HG02610 (cell line): ENCODE data around the gene MELTF.
A peak's percentile ranks its signal among the peaks of the same experiment; 100 is the strongest.
"Not testable (repeated sequence)": the region's sequence is repeated elsewhere in the genome, so short reads cannot be mapped to it uniquely, and the experiment has no call there.

Source experiments
- ATAC-seq: cut with Tn5 transposase; IDR thresholded peaks from one replicate; pipeline ENCODE4 v1.9.1; 2021; ENCODE audit warnings: mild to moderate bottlenecking, moderate library complexity; ENCODE audit not compliant: unreplicated experiment

MELTF gene

DNA sequence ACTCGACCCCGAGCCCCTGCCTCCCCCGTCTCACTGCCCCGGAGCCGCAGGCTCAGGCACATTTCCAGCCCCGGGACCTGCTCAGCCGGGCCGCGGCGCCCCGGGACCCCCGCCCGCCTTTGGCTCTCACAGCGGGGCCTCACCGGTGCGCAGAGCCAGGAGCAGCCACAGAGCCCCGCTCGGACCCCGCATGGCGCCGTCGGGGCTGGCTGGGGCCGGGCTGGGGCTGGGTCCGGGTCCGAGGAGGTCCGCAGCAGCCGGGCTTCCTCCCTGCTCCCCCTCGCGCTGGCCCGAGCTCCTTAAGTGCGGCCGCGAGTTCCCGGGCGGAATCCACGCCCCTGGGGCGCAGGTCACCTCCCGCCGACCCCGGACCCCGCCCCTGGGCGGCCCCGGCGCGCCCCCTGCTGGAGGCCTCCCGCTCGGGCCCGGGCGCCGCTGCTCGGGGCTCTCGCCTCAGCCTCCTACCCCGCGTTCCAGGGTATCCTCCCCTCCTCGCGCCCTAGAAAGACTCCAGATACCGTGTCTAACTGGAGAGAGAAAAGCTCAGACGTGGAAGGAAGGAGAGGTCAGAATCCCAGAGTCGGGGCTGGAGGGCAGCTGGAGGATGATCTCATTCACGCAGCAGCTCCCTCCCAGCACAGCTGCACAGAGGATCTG is at the start of gene MELTF:
TSS of gene MELTF (minus strand) at position 307 of the 657 bp plus-strand sequence. CDS start at position 192, 115 bp downstream.
- peak; percentile 78 for ATAC-seq

DNA sequence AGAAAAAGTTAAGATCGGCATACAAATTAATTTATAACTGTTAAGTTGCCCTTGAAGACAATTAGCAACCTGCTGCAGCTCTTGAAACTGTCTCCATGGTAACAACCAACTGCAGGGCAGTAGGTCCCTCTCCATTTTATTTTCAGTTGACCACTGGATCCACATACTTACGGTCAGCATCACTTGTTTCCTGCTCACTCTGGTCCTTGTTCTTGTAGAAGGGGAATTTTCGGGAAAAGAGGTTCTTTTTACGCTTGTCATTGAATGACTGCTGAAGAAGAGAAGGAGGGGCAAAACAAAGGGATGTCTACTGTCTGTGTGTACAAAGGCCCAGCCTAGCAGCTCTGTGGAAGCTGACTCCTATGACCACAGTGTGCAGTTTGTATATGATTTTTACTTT is 46.8 kb upstream of the MELTF start:
- no peak for ATAC-seq

DNA sequence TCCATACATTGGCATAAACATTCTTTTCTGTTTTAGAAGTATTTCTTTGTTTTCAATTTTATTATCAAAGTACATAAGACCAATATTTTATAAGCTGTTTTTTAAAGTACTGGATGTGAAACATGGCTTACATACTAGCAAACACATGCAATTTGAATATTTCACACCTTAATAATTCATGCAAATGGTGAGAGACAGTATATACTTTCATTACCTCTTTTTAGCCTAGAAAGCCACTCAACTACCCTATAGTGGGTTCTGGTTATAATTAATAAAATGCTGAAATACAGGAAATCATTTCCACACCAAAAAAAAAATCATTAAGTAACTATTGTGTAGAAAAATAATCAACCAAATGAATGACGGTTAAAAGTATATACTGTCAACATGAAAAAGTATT is 38.5 kb upstream of the MELTF start:
- ATAC-seq: no peak

DNA sequence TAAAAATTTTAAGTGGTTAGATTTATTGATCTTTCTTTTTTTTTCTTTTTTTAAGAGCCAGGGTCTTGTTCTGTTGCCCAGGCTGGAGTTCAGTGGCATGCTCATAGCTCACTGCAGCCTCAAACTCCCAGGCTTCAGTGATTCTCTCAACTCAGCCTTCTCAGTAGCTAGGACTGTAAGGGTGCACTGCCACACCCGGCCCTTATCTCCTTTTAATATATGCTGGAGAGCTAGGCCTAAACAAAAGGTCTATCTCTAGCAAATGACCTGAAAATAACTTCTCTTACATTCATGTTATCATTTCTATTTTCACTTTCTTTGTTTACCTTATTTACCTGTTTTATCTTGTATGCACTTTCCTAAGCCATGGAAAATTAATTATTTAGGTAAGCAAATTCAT is 35.2 kb upstream of the MELTF start:
- ATAC-seq: no peak

DNA sequence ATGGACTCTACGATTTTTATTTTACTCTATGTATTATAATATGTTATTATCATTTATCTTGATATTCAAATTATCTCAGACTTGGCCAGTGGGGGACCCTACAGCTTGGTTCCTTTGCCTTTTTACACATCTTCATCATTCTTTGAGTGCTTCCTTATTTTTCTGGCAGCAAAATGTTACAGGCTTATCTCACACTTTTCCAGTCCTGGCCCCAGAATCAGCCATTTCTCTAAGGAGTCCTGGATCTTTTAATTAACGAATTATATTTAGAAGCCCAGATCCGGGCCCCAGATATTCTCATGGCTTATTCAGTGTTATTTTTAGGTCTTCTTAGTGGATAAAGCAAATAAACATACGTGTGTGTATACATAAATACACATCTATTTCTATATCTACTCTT is 32.8 kb upstream of the MELTF start:
- no peak for ATAC-seq

DNA sequence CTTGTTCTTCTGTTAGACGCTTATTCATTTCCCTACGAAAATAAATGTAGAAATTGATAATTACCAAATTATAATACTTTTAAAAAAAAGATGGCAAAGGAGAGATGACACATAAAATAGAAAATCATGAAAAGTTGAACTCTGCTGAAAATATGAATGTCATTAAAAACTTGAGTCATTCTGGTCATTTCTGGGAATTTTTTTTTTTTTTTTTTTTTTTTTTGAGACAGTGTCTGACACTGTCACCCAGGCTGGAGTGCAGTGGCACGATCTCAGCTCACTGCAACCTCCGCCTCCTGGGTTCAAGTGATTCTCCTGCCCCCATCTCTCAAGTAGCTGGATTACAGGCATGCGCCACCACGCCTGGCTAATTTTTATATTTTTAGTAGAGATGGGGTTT is 22.0 kb upstream of the MELTF start:
- not testable (repeated sequence) for ATAC-seq

DNA sequence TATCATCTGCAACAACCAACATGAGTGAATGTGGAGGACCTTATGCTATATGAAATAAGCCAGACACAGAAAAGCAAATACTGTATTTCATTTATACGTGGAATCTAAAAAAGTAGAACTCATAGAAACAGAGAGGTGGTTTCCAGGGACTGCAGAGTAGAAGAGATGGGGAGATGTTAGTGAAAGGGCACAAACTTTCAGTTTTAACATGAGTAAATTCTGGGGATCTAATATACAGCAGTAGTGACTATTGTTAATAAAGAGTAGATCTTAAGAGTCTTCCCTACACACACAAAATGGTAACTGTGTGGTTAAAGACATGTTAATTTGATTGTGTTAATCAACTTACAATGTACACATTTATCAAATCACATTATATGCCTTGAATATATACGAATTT is 20.9 kb upstream of the MELTF start:
- peak; percentile 79 for ATAC-seq

DNA sequence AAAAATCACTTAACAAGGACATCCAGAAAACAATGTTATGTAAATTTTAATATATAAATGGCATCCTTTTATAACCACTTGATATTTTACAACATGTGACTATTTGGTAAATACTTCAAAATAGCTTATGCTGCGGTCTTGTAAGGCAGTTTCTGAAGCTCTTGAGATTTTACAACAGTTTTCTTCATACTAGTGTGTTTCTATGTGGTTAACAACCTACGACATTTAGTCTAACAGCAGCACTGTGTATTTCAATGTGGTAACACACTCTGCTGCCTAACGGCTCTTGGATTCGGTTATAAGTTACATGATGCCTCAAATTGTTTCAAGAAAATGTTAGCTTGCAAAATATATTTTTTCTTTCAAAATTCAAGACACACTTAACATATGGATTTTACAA is 12.9 kb upstream of the MELTF start:
- ATAC-seq: no peak

DNA sequence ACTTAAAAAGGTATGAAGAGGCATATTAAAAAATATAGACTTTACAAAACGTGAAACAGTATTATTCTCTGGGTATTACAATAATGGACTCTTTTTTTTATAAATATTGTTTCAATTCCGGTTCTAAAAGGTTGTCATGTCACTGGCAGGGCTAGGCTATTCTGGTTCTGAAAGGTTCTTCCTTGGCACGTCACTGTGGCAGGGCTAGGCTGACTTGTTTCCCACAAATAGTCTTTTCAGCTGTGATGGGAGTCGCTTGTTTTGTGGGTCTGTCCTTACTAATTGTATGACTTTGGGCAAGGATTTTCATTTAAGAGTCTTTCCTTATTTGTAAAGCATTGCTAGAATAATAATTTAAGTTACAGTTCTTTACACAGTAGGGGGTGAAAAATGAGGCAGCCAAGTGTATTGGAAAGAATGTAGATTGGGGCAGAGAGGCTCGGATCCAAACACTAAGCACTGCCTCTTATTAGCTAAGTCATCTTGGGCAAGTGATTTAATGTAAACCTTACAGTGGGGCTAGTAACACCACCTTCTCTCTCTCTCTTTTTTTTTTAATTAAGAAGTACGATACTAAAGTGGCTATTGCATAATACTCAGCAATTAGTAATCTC is 12.4 kb upstream of the MELTF start:
- no peak for ATAC-seq

DNA sequence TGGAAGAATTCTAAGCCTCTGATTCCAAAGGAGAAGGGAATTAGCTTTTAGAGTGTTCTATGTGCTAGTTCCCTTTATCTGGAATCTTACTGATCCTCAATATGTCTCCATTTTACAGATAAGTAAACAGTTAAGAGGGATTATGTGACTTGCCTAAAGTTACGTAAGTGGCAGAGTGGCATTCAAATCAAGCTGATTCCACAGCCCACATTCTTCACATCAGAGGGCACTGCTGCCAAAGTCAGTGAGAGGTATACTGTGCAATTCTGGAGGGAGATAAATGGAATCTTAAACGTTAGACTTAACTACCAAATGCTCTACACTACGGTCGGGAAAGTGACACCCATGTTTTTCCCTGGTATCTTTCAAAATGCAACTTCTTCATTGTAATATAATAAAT is 11.0 kb upstream of the MELTF start:
- ATAC-seq: no peak

DNA sequence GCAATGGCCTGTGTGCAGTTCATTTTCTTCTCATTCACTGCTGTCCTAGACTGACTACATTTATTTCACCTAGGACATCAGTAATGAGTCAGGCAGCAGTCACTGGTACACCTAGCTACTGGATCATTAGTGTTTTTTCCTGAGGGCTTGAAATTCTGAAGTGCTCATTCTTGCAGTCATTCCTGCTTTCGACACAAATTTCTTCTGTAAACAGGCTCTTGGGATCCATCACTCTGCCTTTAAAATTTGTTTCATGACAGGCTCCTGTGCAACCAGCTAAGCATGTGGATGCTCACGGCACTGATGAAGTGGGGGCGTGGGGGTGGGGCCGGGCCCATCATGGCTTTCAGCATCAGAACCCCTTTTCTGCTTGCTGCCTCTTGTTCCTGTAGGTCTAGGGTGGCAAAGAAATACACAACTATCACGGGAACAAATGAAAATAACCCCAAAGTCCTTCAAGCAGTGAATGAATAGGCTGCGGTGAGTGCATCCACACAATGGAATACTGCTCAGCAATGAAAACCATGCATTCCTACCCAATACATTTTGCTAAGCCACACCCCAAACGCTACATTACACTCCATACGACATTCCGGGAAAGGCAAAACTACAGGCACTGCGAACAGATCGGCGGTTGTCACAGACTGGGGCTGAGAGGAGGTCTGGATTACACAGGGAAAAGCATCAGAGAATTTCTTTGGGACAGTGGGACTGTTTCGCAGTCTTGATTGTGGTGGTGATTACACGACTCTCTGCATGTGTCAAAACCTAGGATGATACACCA is 9.3 kb upstream of the MELTF start:
- ATAC-seq: no peak

DNA sequence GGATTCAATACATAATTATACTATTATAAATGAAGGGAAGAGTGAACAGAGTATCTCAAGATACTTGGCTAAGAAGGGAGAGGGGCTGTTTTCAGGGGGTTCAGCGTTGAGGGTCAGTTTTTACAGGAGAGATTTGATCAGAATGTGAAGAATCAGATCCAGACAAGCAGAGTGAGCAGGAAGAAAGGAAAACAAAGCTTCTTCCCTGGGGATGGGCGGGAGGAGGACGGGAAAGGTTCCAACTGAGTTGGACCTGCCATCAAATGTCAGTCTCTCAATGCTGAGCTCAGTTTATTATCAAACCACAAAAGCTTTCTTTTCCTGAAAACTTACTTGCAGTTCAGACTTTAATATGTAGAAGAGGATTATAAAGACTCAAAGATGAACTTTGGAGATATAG is 6.0 kb upstream of the MELTF start:
- no peak for ATAC-seq

DNA sequence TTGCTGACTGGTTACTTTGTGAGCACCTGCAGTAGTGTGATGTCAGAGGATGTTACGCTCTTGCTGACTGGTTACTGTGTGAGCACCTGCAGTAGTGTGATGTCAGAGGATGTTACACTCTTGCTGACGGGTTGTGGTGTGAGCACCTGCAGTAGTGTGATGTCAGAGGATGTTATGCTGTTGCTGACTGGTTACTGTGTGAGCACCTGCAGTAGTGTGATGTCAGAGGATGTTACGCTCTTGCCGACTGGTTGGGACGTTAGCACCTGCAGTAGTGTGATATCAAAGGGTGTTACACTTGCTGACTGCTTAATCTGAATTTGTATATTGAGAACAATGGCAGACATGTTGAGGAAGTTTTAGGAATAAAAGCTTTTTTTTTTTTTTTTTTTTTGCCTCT is 5.2 kb upstream of the MELTF start:
- ATAC-seq: not testable (repeated sequence)

DNA sequence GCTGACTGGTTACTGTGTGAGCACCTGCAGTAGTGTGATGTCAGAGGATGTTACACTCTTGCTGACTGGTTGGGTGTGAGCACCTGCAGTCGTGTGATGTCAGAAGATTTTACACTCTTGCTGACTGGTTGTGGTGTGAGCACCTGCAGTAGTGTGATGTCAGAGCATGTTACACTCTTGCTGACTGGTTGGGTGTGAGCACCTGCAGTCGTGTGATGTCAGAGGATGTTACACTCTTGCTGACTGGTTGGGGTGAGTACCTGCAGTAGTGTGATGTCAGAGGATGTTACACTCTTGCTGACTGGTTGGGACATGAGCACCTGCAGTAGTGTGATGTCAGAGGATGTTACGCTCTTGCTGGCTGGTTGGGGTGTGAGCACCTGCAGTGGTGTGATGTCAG is 4.1 kb upstream of the MELTF start:
- ATAC-seq: not testable (repeated sequence)

DNA sequence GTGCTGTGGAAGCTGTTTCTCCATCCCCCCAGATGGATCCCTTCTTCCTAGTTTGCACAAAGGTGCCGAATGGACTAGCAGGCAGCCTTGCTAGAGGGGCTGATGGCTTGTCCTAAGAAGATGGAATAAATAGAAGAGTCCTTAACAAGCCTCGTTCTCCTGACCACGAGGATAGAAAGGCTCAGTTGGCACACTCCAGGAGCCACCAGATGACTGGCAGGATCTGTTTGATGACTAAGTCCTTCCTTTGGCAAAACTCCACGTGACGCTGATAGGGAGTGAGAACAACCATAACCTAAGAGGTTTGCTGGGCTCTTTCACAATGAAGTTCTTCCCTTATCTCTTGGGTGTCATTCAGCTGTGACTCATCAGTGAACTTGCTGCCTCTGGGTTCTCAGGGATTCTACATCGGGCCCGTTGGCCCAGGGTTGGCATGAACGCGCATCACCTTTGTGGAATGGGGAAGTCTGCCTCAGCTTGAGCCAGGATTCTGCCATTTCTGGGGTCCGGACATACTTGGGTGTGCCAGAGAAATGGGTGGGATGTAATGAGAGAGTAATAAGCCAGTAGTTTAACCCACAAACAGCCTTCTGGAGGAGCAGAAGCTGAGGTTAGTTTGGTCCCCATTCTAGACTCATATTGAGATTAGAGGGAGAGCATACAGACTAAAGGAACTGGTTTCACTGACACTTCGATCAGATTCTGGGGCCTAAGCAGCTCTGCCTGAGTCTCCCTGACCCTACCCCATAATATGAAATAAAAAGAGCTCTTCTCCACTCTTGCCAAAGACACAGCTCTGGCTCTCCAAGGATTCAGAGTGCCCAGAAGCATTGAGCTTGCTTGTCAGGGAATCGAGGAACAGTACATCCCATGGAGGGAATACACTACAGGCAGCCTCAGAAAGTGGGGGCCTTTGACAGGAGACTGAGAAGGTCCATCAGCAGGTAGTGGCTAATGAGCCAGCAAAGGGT is 2.0 kb upstream of the MELTF start:
- no peak for ATAC-seq

DNA sequence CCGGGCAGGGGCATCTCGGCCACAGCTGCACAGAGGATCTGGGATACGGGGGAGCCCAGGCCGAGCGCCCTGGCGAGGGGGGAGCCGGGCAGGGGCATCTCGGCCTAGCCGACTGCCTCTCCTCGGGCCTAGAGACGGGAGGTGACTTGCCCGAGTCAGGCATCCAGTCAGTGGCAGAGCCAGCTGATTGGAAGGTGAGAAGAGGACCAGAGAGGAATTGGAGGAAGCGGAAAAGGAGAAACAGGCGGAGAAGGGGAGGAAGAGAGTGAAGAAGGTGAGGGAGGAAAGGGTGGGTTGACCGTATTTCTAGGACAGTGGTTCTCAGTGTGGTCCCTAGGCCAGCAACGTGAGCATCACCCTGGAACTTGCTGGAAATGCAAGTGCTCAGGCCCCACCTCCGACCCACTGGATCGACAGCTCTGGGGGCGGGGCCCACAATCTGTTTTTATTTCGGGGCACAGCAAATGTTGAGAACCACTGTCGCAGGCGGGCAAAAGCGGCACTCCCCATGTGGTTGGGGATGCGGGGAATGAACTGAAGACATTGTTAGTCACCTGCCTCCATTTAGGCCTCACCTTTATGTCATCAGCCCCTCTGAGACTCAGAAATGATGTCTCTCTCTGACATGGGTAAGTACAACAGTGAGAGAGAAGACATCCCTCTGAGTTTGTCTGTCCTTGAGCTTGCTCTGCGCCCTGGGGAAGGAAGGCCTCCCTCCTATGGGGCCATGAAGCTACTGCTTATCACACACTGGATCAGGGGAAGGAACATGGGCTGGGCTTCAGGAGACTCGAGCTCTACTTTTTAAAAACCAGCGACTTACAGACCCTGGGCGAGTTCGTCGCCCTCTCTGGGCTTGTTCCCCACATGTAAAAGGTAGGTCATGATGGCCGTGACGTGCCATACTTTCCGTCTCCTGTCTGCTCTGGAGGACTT is 1.0 kb upstream of the MELTF start:
- ATAC-seq: no peak

DNA sequence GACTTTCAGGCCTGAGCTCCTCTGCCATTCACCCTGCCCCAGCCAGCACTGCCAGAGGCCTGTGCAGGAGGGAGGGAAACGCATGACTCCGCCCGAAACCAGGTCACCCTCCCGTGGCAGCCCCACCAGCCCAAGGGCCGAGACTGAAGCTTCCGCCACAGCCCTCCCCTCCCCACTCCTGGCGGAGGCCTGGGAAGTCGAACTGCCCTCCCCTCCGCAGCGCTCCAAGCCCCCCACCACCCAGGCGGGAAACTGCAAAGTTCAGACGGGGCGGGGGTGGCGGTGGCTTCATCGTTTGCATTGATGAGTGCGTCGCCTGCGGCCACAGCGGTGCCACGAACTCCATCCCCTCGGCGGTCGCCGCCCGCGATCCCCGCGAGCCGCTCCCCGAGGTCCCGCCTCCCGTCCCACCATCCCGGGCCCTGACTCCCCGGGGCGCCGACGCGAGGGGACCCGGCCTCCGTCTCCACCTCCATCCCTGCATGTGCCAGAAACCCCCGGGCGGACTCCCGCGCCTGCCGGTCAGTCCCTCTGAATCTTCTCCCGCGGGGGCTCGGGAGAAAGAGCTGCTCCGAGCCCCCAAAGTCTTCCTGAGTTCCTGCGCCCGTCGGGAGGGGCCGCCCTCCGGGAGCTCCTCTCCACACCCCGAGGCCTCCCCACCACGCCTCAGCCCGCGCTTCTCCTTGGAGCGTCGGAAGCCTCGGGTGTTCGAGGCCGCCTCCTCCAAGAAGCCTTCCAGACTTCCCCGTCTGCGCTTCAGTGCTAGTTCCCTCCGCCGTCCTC is 698 bp downstream of the MELTF start:
- peak; percentile 33 for ATAC-seq

DNA sequence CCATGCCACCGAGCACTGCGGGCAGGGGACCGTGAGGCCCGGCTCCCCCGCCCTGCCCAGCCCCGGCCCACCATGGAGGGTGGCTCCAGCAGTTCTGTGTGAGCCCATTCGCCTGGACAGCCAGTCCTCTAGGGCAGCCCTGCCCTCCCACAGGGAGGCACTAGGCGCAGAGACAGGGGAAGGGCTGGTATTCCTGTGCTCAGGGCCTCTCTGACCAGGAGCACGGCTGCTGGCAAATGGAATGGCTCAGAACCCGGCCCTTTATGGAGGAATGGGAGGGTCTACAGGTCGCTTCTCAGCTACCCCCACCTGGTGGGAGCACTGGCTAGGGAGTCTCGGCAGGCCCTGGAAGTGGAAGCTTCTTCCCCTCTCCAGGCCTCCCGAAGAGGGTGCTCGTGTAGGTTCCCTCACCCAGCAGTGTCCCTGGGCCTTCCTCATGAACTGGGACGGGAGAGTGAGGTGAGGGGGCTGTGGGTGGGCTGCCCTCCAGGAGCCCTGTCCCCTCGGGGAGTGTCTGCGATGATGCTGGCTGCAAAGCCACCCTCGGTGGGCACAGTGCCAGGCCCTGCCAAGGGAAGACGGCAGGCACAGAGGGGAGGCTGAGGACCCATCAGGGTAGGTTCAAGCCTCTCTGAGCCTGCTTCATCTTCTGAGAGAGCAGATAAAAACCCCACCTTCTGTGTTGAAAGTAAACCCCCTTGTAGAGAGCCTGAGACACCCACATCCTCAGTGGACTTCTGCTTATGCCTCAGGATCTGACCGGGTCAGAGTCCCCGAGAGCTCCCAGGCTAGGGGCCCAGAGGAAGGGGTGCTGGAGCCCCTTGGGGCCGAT is 1.5 kb downstream of the MELTF start:
- no peak for ATAC-seq
